Gastrocnemius medialis (tissue), 4 donors: Measurements from ENCODE around the gene RPL4.

Experiments used
- POLR2A ChIP-seq, 2 donors: fragments of 450-650 bp; IDR thresholded peaks; one replicate each; pipeline ENCODE4 v1.6.1; 2017; ENCODE audit warnings: antibody characterized with exemption in 2 of 2, mild to moderate bottlenecking in 2 of 2, moderate library complexity in 2 of 2
- TF ChIP-seq, protein P1 (sequence below), 5 experiments: fragments of 450-650 bp in 3 of 5; fragments of 200-600 bp in 2 of 5; sonication (generic) in 2 of 5; IDR thresholded peaks in 4 of 5; conservative IDR thresholded peaks in 1 of 5; 1 replicate in 4 of 5; 2 replicates in 1 of 5; pipeline ENCODE4 v1.5.1; 2016 to 2019; ENCODE audit warnings: antibody characterized with exemption in 5 of 5, mild to moderate bottlenecking in 3 of 5, moderate library complexity in 3 of 5

DNA sequence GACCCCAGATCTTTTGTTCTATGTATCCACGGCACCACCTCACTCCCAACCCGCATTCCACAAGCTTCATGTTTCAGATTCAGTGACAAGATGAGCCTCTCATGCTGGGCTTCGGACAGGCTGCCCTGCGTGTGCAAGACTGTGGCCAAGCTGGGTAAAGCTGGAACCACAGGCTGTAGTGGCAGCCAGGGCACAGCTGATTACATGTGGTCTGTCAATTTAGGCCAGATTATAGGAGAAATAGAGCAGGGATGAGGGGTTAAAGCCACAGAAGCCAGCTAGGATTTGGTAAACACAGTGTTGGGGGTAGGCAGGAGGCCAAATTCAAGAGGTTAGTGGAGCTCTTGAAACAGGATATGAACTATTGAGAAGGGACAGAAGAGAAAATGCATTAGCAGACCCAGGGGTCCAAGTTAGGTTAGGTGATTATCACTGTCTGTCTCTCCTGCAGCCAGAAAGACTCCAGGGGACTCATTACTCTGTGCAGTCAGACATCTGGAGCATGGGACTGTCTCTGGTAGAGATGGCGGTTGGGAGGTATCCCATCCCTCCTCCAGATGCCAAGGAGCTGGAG lies 20.0 kb downstream of the RPL4 start:
- TF ChIP-seq, protein P1, sequence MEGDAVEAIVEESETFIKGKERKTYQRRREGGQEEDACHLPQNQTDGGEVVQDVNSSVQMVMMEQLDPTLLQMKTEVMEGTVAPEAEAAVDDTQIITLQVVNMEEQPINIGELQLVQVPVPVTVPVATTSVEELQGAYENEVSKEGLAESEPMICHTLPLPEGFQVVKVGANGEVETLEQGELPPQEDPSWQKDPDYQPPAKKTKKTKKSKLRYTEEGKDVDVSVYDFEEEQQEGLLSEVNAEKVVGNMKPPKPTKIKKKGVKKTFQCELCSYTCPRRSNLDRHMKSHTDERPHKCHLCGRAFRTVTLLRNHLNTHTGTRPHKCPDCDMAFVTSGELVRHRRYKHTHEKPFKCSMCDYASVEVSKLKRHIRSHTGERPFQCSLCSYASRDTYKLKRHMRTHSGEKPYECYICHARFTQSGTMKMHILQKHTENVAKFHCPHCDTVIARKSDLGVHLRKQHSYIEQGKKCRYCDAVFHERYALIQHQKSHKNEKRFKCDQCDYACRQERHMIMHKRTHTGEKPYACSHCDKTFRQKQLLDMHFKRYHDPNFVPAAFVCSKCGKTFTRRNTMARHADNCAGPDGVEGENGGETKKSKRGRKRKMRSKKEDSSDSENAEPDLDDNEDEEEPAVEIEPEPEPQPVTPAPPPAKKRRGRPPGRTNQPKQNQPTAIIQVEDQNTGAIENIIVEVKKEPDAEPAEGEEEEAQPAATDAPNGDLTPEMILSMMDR (IDR thresholded peaks at IDR 0.05 in 4 of 5, conservative IDR thresholded peaks at IDR 0.05 in 1 of 5): no peak
- no peak for TF ChIP-seq POLR2A (IDR thresholded peaks at IDR 0.05)
